Measurements from ENCODE around the gene ETNK1. TPM values are rescaled to one million over a fixed set of nuclear protein-coding genes. Genes with fewer than 3 reads are reported as not detected.
"Not testable (repeated sequence)": the region's sequence is repeated elsewhere in the genome, so short reads cannot be mapped to it uniquely, and the experiment has no call there.

The ETNK1 gene, protein sequence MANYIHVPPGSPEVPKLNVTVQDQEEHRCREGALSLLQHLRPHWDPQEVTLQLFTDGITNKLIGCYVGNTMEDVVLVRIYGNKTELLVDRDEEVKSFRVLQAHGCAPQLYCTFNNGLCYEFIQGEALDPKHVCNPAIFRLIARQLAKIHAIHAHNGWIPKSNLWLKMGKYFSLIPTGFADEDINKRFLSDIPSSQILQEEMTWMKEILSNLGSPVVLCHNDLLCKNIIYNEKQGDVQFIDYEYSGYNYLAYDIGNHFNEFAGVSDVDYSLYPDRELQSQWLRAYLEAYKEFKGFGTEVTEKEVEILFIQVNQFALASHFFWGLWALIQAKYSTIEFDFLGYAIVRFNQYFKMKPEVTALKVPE
- 10 to 100 TPM in 1 of 2 donors, 1 to 10 TPM in 1; 8.2 to 21.8 TPM for polyA plus RNA-seq

- Histone ChIP-seq H3K27ac (ENCODE audit: low read depth in 2 of 2, low read length in 1 of 2) (peak within 1 kb of the TSS; percentile 99), H3K4me3 (ENCODE audit: low read depth in 1 of 2, low read length in 2 of 2) (peak within 1 kb of the TSS; percentile 75 to 98), H3K27me3 (ENCODE audit: control insufficient read depth in 1 of 2, insufficient read depth in 2 of 2, low read length in 2 of 2) (no peaks in the 10 kb centered on the region), H3K4me1 (ENCODE audit: control insufficient read depth in 2 of 2, insufficient read depth in 2 of 2, low read length in 1 of 2) (no peaks in the 10 kb centered on the region), H3K9me3 (ENCODE audit: control insufficient read depth in 2 of 2, insufficient read depth in 1 of 2, low read depth in 1 of 2, low read length in 1 of 2) (no peaks in the 10 kb centered on the region), H3K36me3 (ENCODE audit: control insufficient read depth in 2 of 2, insufficient read depth in 2 of 2, low read length in 1 of 2) (no peaks in the 10 kb centered on the region)
- WGBS, 2 donors = 0 to 1% methylated on average over 67 to 71 of the region's 71 CpGs
Measured at GRCh38 chr12:22624870-22625761, at the start of gene ETNK1. ETNK1 (plus strand) TSS chr12:22625171; CDS start chr12:22625431, 260 bp downstream.

DNA sequence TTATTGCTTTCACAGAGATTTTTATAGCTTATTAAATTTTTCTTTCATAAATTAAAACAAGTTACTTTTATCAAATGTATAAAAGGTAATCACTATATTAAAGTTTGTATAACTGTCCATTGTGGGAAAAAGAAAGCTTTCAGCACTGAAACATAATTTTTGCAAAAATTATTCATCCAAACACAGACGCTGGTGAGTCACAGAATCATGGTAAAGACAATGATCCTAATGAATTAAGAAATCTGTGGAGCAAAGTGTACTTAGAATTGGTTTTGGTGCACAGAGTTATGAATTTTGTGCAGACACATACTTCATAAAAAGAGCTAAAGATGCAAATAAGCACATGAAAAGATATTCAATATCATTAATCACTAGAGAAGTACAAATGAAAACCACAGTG lies 48.9 kb upstream of the ETNK1 start:
- Histone ChIP-seq H3K4me3 (ENCODE audit: low read depth in 1 of 2, low read length in 2 of 2) (no peak overlapping the region), H3K27me3 (ENCODE audit: control insufficient read depth in 1 of 2, insufficient read depth in 2 of 2, low read length in 2 of 2) (no peaks in the 10 kb centered on the region), H3K4me1 (ENCODE audit: control insufficient read depth in 2 of 2, insufficient read depth in 2 of 2, low read length in 1 of 2) (no peaks in the 10 kb centered on the region), H3K27ac (ENCODE audit: low read depth in 2 of 2, low read length in 1 of 2) (no peak overlapping the region), H3K36me3 (ENCODE audit: control insufficient read depth in 2 of 2, insufficient read depth in 2 of 2, low read length in 1 of 2) (no peaks in the 10 kb centered on the region), H3K9me3 (ENCODE audit: control insufficient read depth in 2 of 2, insufficient read depth in 1 of 2, low read depth in 1 of 2, low read length in 1 of 2) (no peaks in the 10 kb centered on the region)
- WGBS, 2 donors = 71 to 76% methylated on average over 1 of the region's 1 CpG

GRCh38 chr12:22576473-22576872 lies 48.5 kb upstream of the ETNK1 start:
- Histone ChIP-seq H3K4me3 (ENCODE audit: low read depth in 1 of 2, low read length in 2 of 2) (no peak overlapping the region), H3K9me3 (ENCODE audit: control insufficient read depth in 2 of 2, insufficient read depth in 1 of 2, low read depth in 1 of 2, low read length in 1 of 2) (no peaks in the 10 kb centered on the region), H3K27me3 (ENCODE audit: control insufficient read depth in 1 of 2, insufficient read depth in 2 of 2, low read length in 2 of 2) (no peaks in the 10 kb centered on the region), H3K27ac (ENCODE audit: low read depth in 2 of 2, low read length in 1 of 2) (no peak overlapping the region), H3K36me3 (ENCODE audit: control insufficient read depth in 2 of 2, insufficient read depth in 2 of 2, low read length in 1 of 2) (no peaks in the 10 kb centered on the region), H3K4me1 (ENCODE audit: control insufficient read depth in 2 of 2, insufficient read depth in 2 of 2, low read length in 1 of 2) (no peaks in the 10 kb centered on the region)
- 62 to 71% methylated on average over 2 of the region's 2 CpGs for WGBS, 2 donors

GRCh38 chr12:22577667-22578066 lies 47.3 kb upstream of the ETNK1 start:
- no peak overlapping the region for H3K27ac ChIP-seq (ENCODE audit: low read depth in 2 of 2, low read length in 1 of 2)
- H3K9me3 ChIP-seq (ENCODE audit: control insufficient read depth in 2 of 2, insufficient read depth in 1 of 2, low read depth in 1 of 2, low read length in 1 of 2) = no peaks in the 10 kb centered on the region
- no peaks in the 10 kb centered on the region for H3K36me3 ChIP-seq (ENCODE audit: control insufficient read depth in 2 of 2, insufficient read depth in 2 of 2, low read length in 1 of 2)
- no peaks in the 10 kb centered on the region for H3K4me1 ChIP-seq (ENCODE audit: control insufficient read depth in 2 of 2, insufficient read depth in 2 of 2, low read length in 1 of 2)
- 42 to 63% methylated on average over 1 of the region's 1 CpG for WGBS, 2 donors
- H3K4me3 ChIP-seq (ENCODE audit: low read depth in 1 of 2, low read length in 2 of 2) = no peak overlapping the region
- H3K27me3 ChIP-seq (ENCODE audit: control insufficient read depth in 1 of 2, insufficient read depth in 2 of 2, low read length in 2 of 2) = no peaks in the 10 kb centered on the region

DNA sequence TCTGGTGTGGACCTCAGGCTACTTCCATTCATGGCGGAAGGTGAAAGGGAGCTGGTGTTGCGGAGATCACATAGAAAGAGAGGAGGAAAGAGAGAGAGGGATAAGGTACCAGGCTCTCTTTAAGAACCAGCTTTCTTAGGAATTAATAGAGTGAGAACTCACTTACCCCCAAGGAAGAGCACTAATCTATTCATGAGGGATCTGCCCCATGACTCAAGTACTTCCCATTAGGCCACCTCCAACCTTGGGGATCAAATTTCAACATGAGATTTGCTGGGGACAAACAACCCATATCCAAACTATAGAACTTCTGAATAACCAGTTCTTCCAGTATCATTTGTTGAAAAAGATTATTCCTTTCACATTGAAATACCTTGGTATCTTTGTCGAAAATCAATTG lies 46.6 kb upstream of the ETNK1 start:
- 79 to 85% methylated on average over 3 of the region's 3 CpGs for WGBS, 2 donors
- Histone ChIP-seq H3K27ac (ENCODE audit: low read depth in 2 of 2, low read length in 1 of 2) (peak overlapping the region in 1 of 2 donors; percentile 56), H3K9me3 (ENCODE audit: control insufficient read depth in 2 of 2, insufficient read depth in 1 of 2, low read depth in 1 of 2, low read length in 1 of 2) (no peaks in the 10 kb centered on the region), H3K4me1 (ENCODE audit: control insufficient read depth in 2 of 2, insufficient read depth in 2 of 2, low read length in 1 of 2) (no peaks in the 10 kb centered on the region), H3K4me3 (ENCODE audit: low read depth in 1 of 2, low read length in 2 of 2) (no peak overlapping the region), H3K27me3 (ENCODE audit: control insufficient read depth in 1 of 2, insufficient read depth in 2 of 2, low read length in 2 of 2) (no peaks in the 10 kb centered on the region), H3K36me3 (ENCODE audit: control insufficient read depth in 2 of 2, insufficient read depth in 2 of 2, low read length in 1 of 2) (no peaks in the 10 kb centered on the region)

GRCh38 chr12:22588817-22589216 lies 36.2 kb upstream of the ETNK1 start:
- H3K27ac ChIP-seq (ENCODE audit: low read depth in 2 of 2, low read length in 1 of 2) = no peak overlapping the region
- no peaks in the 10 kb centered on the region for H3K4me1 ChIP-seq (ENCODE audit: control insufficient read depth in 2 of 2, insufficient read depth in 2 of 2, low read length in 1 of 2)
- H3K36me3 ChIP-seq (ENCODE audit: control insufficient read depth in 2 of 2, insufficient read depth in 2 of 2, low read length in 1 of 2) = no peaks in the 10 kb centered on the region
- 40 to 48% methylated on average over 4 of the region's 4 CpGs for WGBS, 2 donors
- H3K27me3 ChIP-seq (ENCODE audit: control insufficient read depth in 1 of 2, insufficient read depth in 2 of 2, low read length in 2 of 2) = no peaks in the 10 kb centered on the region
- no peaks in the 10 kb centered on the region for H3K9me3 ChIP-seq (ENCODE audit: control insufficient read depth in 2 of 2, insufficient read depth in 1 of 2, low read depth in 1 of 2, low read length in 1 of 2)
- H3K4me3 ChIP-seq (ENCODE audit: low read depth in 1 of 2, low read length in 2 of 2) = no peak overlapping the region

DNA sequence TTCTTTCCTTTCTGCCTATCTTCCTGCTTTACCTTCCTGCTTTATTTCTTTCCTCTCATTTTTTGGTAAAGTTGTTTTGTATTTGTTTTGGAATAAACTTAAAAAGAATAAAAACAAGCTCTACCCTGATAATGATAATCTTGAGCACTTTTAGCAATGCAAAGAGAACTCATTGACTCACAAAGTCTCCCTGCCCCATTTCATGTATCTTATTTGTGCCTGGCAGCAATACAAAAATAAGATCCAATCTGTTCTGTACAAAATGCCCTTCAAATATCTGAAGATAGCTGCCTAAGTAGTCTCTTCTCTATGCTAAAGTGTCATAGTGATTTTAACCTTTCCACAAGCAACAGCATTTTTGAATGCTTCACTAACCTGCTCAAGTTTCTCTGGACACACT lies 31.1 kb upstream of the ETNK1 start:
- no peaks in the 10 kb centered on the region for H3K9me3 ChIP-seq (ENCODE audit: control insufficient read depth in 2 of 2, insufficient read depth in 1 of 2, low read depth in 1 of 2, low read length in 1 of 2)
- H3K27ac ChIP-seq (ENCODE audit: low read depth in 2 of 2, low read length in 1 of 2) = no peak overlapping the region
- H3K36me3 ChIP-seq (ENCODE audit: control insufficient read depth in 2 of 2, insufficient read depth in 2 of 2, low read length in 1 of 2) = no peaks in the 10 kb centered on the region

GRCh38 chr12:22597539-22597938 lies 27.4 kb upstream of the ETNK1 start:
- not testable (repeated sequence) for H3K27ac ChIP-seq (ENCODE audit: low read depth in 2 of 2, low read length in 1 of 2); H3K4me1 ChIP-seq (ENCODE audit: control insufficient read depth in 2 of 2, insufficient read depth in 2 of 2, low read length in 1 of 2); H3K9me3 ChIP-seq (ENCODE audit: control insufficient read depth in 2 of 2, insufficient read depth in 1 of 2, low read depth in 1 of 2, low read length in 1 of 2); H3K27me3 ChIP-seq (ENCODE audit: control insufficient read depth in 1 of 2, insufficient read depth in 2 of 2, low read length in 2 of 2); H3K4me3 ChIP-seq (ENCODE audit: low read depth in 1 of 2, low read length in 2 of 2); H3K36me3 ChIP-seq (ENCODE audit: control insufficient read depth in 2 of 2, insufficient read depth in 2 of 2, low read length in 1 of 2)
- WGBS, 2 donors = 81 to 85% methylated on average over 6 of the region's 6 CpGs

More for the DNA sequence above, 31.1 kb upstream of the ETNK1 start:
- H3K27me3 ChIP-seq (ENCODE audit: control insufficient read depth in 1 of 2, insufficient read depth in 2 of 2, low read length in 2 of 2) = no peaks in the 10 kb centered on the region
- H3K4me3 ChIP-seq (ENCODE audit: low read depth in 1 of 2, low read length in 2 of 2) = no peak overlapping the region
- H3K4me1 ChIP-seq (ENCODE audit: control insufficient read depth in 2 of 2, insufficient read depth in 2 of 2, low read length in 1 of 2) = no peaks in the 10 kb centered on the region

- Histone ChIP-seq H3K4me1 (ENCODE audit: control insufficient read depth in 2 of 2, insufficient read depth in 2 of 2, low read length in 1 of 2) (no peaks in the 10 kb centered on the region), H3K36me3 (ENCODE audit: control insufficient read depth in 2 of 2, insufficient read depth in 2 of 2, low read length in 1 of 2) (no peaks in the 10 kb centered on the region), H3K9me3 (ENCODE audit: control insufficient read depth in 2 of 2, insufficient read depth in 1 of 2, low read depth in 1 of 2, low read length in 1 of 2) (no peaks in the 10 kb centered on the region), H3K27ac (ENCODE audit: low read depth in 2 of 2, low read length in 1 of 2) (no peak overlapping the region), H3K27me3 (ENCODE audit: control insufficient read depth in 1 of 2, insufficient read depth in 2 of 2, low read length in 2 of 2) (no peaks in the 10 kb centered on the region), H3K4me3 (ENCODE audit: low read depth in 1 of 2, low read length in 2 of 2) (no peak overlapping the region)
- 16 to 25% methylated on average over 2 of the region's 2 CpGs for WGBS, 2 donors
Measured at GRCh38 chr12:22598141-22598762, 26.7 kb upstream of the ETNK1 start.
